Measurements from ENCODE around the gene PRKN.

- TF ChIP-seq SIN3A (IDR thresholded peaks at IDR 0.05; ENCODE audit: borderline replicate concordance, insufficient read depth, low read depth, low read length) (no peak), POLR2AphosphoS5 (IDR thresholded peaks at IDR 0.05; ENCODE audit: low read depth, low read length) (no peak), CTCF (IDR thresholded peaks at IDR 0.05) (no peak), REST (IDR thresholded peaks at IDR 0.05; ENCODE audit: insufficient read depth in 1 of 2, low read depth in 2 of 2, low read length in 1 of 2) (no peak), TCF7L2 (IDR thresholded peaks at IDR 0.05; ENCODE audit: low read depth, low read length) (no peak)
These were observed 939.0 kb downstream of the PRKN start for GRCh38 chr6:161788531-161788930.
